Inflammatory macrophage treated with lipopolysaccharide for 4 hours (primary cell): ENCODE data around the gene KIF21B.

Experiments
- DNase-seq: peaks from one replicate; pipeline ENCODE4 v3.0.0-alpha.2; 2020

KIF21B gene, protein sequence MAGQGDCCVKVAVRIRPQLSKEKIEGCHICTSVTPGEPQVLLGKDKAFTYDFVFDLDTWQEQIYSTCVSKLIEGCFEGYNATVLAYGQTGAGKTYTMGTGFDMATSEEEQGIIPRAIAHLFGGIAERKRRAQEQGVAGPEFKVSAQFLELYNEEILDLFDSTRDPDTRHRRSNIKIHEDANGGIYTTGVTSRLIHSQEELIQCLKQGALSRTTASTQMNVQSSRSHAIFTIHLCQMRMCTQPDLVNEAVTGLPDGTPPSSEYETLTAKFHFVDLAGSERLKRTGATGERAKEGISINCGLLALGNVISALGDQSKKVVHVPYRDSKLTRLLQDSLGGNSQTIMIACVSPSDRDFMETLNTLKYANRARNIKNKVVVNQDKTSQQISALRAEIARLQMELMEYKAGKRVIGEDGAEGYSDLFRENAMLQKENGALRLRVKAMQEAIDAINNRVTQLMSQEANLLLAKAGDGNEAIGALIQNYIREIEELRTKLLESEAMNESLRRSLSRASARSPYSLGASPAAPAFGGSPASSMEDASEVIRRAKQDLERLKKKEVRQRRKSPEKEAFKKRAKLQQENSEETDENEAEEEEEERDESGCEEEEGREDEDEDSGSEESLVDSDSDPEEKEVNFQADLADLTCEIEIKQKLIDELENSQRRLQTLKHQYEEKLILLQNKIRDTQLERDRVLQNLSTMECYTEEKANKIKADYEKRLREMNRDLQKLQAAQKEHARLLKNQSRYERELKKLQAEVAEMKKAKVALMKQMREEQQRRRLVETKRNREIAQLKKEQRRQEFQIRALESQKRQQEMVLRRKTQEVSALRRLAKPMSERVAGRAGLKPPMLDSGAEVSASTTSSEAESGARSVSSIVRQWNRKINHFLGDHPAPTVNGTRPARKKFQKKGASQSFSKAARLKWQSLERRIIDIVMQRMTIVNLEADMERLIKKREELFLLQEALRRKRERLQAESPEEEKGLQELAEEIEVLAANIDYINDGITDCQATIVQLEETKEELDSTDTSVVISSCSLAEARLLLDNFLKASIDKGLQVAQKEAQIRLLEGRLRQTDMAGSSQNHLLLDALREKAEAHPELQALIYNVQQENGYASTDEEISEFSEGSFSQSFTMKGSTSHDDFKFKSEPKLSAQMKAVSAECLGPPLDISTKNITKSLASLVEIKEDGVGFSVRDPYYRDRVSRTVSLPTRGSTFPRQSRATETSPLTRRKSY (N-terminal part only)

DNA sequence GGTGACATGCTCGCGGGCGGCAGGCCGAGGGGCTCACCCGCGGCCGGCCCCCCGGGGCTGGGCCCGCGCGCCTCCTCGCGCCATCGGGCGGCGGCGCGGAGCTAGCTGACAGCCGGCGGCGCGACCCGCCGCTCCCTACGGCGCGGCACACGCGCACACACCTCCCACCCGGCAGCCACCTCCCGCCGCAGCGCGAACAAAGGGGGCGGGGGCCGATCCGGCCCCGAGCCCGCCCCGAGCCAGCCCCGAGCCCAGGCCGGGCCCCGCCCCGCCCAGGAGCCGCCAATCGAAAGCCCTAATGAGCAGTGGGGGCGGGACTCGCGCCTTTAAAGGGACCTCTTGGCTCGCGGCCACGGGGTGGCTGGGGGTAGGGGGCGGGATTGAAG is at the start of gene KIF21B:
TSS of gene KIF21B (minus strand) at position 198 of the 386 bp plus-strand sequence. CDS start 331 bp downstream, outside the sequence.
- DNase-seq = peak; percentile 73

DNA sequence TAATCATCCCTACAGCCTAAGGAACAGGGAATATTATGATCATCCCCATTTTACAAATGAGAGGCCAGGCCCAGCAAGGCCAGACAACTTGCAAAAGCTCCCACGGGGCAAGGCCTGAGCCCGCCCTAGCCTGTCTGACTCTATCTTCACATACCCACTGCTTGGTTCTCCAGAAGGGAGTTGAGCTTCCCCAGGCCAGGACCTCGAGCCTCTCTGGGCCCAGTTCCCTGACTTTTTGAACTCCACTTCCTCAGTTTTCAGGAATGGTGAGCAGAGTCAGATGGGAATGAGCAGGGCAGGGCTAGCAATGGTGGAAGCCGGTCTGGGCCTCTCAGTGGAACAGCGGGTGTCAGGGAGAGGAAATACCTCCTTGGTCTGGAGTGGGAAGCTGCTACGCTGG is 49.4 kb upstream of the KIF21B start:
- DNase-seq = no peak

DNA sequence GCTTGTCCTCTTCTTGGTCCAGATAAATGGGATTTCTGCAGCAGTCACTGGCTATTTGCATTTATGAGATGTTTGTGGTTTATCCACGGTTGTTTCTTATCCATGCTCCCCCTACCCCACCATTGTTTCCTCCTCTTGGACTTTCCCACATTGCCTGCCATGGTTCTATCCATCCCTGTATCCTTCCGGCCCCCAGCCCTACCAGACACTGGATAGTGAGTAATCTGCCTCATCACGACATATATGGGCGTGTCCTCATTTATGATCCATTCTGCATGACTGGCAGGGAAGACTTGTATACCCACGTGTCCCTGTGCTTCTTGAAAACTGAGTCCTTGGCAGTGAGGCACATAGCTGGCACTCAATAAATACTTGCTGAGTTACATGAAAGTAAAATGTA is 48.6 kb upstream of the KIF21B start:
- no peak for DNase-seq

DNA sequence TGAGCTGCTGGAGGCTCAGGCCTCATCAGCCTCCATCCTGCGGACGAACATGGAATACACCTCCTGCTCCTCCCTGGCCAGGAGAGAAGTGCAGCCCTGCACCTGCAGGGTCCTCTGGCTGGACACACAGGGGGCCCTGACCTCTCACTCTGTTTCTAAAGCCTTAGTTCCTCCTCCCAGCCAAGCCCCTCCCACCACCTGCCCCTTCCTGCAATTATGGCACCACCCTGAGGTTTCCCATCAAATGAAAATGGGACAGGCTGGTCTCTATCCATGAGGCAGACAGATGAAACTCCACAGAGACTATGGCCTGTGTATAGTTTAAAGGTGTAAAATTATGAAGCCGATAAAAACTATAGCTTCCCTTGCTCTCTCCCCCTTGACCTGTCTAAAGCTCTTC is 46.1 kb upstream of the KIF21B start:
- DNase-seq = no peak

DNA sequence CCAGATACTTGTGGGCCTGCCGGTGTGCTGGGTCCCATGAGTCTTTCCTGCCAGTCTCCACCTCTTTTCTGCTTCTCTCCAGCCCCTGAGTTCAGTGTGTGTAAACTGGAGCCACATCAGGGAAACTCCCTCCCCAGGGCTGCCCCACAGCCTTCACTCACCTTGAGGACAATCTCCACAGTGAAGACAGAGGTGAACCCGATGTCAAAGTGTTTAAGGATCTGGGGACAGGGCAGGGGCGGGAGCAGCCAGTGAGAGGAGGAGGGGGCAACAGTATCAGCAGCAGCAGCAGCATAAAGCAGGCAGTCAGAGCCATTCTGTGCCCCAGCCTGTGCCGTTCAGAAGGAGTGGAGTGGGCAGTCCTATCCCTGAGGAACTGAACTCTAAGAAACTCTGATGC is 45.5 kb upstream of the KIF21B start:
- DNase-seq = no peak

DNA sequence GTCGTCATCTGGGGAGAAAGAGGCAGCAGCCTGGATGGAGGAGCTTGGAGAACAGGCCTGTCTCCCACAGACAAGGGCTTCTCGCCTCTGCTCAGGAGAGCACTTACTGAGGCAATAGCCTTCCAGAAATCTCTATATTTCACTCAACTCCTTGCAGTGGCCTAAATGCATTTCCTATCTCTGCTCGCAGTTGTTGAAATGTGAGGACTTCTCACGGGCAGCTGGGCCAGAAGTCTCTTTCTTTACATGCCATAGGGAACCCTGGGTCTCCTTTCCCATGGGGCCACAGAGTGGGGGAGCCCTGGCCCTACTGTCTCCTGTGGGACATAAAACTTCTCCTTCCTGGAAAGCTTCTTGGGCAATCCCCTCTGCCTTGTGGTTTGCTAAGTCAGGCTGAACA is 43.5 kb upstream of the KIF21B start:
- DNase-seq = no peak

DNA sequence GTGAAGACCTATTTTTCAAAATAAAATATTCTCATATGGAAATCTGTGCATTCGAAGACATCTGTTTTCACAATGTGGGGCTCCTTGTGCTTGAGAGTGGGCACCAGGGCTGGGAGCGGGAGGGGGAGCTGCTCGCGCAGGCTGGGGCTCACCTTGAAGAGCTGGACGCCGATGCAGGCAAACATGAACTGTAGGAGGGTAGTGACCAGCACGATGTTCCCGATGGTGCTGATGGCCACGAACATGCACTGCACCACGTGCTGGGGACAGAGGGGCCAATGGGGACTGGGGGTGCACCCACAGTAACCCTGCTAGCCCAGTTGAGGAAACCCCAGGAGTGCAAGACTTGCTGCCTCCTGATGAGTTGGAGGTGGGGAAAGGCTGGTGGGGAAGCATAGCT is 42.2 kb upstream of the KIF21B start:
- no peak for DNase-seq

DNA sequence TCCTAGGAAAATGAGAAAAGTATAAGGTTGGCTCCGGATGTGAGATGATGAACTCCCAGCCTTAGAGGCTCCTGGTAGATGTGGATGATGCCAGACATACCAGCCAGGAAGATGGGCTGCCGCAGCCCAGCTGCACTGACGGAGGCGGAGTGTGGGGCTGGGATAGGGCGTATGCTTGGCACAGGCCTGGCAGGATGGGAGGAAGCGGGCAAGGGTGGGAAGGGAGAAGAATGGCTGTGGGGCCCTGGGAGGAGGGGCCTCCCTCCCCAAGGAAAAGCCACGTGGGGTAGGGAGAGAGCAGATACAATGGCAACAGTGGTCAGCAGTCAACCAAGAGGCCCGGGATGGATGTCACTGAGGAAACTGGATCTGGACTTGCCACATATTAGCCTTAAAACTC is 41.3 kb upstream of the KIF21B start:
- DNase-seq = no peak

DNA sequence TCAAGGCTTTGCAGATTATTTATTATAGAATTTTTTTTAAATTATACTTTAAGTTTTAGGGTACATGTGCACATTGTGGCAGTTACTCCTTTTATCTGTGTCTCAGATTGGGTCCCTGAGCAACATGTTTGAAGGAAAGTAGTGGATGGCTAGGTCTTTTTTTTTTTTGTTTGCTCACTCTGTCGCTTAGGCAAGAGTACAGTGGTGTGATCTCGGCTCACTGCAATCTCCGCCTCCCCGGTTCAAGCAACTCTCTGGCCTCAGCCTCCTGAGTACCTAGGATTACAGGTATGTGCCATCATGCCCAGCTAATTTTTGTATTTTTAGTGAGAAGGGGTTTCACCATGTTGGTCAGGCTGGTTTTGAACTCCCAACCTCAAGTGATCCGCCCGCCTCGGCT is 39.6 kb upstream of the KIF21B start:
- no peak for DNase-seq

DNA sequence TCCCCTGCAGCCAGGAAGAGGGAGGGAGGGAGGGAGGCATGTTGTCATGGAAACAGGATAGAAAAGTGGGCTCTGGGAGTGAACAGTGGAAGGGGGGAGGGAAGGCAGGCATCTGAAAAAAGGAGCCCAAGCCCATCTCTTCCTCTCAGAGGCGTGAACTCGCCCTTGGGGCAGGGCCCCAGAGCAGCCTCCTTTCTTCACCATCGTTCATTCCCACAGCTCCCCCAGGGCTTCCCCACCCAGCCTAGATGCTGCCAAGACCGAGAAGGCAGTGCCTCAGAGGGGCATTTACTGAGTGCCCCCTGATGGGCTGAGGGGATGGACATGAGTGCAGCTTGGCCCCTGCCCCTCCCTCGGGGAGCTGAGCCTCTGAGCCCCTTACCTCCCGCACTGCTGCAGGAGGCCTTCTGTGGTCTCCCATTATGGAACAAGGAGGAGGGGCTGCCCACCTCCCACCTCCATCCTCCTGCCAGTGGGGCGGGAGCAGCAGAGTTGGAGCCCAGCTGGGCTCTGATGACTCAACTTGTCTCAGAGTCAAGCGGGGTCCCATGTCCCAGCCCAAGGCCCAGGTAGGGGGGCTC is 39.1 kb upstream of the KIF21B start:
- no peak for DNase-seq

DNA sequence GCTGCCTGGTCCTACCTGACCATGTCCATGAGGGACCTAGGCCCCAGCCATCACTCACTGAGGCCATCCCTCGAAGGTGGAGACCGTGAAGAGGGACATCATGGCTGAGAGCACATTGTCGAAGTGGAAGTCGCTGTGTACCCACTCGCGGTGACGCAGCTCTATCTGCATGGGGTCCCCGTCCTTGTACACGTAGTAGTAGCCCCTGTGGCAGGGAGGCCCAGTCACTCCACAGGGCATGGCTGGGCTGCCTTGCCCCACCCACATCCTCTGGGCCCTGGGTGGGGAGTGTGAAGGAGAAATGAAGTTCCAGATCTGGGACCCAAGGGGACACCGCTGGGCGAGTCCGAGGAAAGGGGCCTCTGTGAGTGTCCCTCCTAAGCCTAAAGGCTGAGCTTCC is 38.4 kb upstream of the KIF21B start:
- DNase-seq = no peak

DNA sequence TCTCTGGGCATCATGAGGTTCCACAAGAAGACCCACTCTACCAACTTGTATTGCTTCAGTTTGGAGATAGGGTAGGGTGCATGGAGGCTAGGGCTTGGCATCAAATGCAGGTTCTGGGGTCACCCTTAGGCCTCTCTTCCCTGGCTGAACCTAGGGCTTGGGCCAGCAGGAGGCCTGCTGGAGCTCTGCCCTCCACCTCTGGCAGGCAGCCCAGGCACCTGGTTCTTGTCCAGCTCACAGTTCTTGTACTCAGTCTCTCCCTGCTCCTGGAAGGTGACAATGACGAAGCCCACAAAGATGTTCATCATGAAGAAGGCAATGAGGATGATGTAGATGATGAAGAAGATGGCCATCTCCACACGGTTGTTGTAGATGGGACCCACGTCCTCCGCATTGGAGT is 37.5 kb upstream of the KIF21B start:
- no peak for DNase-seq

DNA sequence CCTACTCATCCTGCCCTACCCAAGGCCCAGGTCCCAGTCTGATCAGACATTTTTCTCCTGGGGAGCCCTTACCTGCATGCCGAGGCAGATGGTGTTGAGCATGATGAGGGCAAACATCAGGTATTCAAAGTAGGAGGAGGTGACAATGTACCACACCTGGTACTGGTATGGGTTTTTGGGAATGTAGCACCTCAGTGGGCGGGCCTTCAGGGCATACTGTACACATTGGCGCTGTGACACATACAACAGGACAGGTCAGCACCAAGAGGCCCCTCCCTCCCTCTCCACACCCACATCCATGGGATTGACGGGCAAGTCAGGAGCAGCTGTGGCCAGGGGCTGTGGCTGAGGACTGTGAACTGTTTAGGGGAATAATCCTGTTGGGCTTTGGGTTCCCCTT is 37.1 kb upstream of the KIF21B start:
- no peak for DNase-seq

DNA sequence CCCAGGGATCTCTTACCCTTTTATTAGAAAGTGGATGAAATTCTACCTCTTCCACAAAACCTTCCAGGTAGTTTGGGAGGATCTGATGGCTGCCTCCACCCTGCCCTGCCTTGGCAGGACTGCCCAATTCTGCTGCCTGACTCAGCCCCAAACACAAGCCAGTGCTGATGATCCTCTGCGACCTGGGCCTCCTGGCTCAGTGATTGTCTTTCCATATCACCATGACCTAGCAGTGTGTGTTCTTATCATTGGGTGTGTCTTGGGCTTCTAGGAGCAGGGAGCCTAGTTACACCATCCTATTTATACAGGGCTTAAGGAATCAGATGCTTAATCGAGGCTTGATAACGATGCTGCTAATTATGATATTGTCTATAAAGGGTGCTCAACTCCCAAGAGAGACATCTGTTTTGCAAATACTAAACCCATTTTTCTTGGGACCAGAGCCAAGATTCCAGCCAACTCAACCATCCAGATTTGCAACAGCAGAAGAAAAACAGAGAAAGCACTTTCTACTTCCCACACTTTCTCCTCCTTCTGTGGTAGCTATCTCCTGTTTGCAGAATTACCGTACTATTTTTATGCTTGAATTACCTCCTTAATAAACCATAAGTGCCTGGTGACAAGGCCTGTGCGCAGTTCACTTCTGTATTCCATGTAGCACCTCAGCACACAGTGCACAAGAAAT is 36.5 kb upstream of the KIF21B start:
- no peak for DNase-seq

DNA sequence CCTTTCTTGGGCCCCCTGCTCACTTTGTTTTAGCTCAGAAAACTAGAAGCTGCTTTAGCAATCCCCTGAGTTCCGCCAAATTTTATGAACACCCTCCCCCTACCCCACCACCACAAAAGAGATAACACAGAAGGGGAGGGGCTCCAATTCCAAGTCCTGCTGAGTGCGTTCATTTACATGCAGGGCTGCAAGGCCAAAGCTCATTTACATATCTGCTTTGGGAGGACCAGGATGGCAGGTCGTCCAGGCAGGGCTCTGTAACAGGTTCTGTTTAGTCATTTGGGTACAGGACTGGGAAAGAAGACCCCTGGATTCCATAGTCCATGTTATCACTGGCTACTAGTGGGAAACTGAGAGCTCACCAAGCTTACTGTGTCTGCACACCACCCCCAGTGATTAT is 35.9 kb upstream of the KIF21B start:
- no peak for DNase-seq

DNA sequence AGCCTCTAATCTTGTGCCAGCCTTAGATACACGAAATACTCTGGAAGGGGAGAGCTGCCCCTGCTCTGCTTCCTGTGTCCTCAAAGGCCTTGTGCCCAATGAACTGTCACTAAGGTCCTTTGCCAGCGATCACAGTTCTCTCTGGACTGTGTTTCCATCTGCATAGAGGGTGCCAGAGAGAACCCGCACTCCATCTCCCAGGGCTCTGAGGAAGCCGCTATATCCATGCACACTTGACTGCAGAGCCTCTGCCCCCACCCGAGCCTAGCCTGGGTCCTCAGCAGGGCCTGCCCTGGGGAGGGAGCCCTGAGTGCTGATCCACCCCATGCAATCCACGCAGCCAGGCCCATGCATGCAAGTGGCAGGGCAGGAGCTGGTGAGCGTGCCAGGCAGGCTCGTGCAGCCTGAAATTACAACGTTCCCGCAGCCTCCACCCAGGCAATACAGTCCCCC is 30.6 kb upstream of the KIF21B start:
- DNase-seq = no peak

DNA sequence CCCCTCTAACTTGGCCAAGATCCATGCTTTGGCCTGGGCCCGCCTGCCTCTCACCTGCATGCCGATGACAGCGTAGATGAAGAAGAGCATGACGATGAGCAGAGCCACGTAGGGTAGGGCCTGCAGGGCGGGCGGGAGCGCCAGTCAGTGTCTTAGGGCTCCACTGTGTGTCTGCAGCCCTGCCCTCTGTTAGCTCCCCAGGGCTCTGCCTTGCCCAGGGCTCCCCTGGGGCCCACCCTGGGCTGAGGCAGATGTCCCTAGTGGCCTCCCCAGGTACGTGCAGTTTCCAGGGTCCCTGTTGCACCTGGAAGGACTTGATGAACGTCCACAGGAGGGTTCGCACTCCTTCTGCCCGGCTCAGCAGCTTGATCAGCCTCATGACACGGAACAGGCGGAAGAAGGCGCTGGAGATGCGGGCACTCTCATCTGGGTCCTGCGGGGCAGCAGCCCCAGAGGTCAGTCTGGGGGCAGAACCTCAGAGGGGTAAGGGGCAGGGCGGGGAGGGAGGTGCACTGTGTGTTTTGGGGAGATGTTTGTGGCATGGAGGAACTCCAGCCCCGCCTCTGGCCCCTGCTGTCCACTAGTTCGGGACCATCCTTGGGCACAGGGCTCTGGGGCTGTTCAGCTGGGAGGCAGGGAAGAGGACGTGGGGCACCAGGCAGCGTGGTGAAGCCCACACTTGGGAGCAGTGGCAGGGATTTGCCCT is 29.8 kb upstream of the KIF21B start:
- no peak for DNase-seq

DNA sequence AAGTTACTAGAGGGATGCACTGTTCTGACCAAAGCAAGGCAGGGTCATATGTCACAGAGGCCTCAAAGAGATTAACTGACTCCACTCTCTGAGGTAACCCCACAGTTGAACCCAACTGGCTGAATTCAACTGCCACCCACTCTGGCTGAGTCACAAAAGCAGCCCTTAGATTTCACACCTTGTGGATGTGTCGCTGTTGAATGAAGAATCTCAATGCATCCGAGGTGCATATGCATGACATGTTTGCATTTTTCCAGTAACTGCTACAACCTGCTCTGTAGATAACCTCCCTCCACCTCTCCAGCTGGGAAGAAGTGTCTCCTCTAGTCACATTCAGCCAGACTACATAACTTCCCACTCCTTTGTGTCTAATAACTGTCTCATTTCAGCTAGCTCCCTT is 27.9 kb upstream of the KIF21B start:
- DNase-seq = no peak

DNA sequence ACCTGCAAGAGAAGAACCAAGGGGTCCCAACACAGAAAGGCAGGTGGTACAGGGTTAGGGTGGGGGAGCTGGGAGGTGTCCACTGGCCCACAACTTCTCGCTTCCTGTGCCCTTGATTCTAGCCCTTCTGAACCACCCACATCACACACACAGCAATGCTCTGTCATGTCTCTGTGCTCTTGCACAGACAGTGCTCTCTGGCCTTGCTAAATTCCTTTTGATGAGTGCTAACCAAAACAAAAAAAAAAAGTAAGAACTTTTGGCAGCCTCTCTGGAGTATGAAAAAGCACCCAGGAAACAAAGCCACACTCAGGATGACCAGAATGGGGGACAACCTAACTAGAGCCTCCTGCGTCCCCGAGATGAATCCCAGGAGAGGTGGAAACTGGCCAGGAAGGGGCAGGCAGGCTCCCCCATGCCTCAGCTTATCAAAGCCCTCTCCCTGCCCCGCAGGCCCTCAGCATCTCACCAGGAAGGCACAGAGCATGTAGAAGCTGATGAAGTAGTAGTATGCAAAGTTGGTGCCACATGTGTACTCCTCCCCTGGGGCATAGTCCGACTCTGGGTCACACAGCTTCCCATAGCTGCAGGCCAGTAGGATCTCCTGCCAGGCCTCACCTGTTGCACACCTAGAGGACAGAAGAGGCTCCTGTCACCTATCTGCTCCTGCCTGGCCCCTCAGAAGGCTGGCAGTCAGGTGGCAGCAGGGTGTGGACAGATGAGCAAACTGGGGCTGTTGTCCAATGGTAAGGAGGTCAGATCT is 27.2 kb upstream of the KIF21B start:
- DNase-seq = no peak

DNA sequence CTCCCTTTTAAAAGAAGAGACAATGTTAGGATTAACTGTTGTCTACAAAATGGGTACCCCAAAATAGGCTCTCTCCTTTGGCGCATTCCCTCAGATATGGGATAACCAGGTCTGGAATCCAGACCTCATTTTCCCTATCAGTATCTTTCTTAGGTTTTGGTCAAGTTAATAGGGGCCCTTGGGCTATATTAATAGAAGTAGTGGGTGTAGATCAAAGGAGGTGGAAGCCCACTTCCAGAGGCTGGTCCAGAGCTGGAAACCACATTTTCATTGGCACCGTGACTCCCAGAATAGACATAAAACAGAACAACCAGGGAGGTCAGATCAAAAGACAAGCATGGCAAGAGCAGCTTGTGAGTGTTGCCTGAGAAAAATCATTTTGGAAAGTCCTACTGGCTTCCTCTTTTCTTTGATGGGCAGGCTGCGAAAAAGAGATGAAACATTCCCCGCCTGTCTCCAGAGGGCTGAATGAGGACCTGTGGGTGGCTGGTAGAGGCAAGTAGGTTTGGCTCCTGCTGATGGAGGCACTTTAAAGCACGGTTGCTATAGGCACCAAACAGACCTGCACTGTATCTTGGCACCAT is 25.8 kb upstream of the KIF21B start:
- DNase-seq = no peak

DNA sequence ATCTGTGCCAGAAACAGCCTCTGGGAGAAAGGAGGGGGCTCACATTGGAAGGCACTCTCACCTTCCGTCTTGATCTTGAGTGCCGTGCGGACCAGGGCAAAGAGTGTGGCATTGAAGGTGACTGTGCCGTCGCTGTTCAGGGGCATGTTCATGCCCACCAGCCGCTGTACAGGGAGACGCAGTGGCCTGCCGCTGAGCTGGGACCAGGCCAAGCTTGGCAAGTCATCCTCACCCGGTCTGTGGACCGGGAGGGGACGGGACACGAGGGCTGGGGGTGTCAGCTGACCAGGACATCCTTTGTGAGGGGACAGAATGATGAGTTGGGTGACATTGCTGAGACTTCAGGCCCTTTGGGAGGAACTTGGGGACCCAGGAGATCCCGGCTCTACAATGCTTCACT is 25.0 kb upstream of the KIF21B start:
- DNase-seq = no peak
